ENCODE measurements around the gene G6PC1. TPM values are rescaled to one million over a fixed set of nuclear protein-coding genes. Genes with fewer than 3 reads are reported as not detected.
"Not testable (repeated sequence)": the region's sequence is repeated elsewhere in the genome, so short reads cannot be mapped to it uniquely, and the experiment has no call there.

G6PC1 gene
- total RNA-seq, 1 donor from 2014 or later, result not detected

GRCh38 chr17:42882166-42882565 lies 18.4 kb upstream of the G6PC1 start:
- peaks cover 11% of the 10 kb centered on the region for H3K27me3 Mint-ChIP-seq (ENCODE audit: insufficient read depth, low read depth)
- H3K9me3 Mint-ChIP-seq, result no peaks in the 10 kb centered on the region
- no peaks in the 10 kb centered on the region for H3K36me3 ChIP-seq

DNA sequence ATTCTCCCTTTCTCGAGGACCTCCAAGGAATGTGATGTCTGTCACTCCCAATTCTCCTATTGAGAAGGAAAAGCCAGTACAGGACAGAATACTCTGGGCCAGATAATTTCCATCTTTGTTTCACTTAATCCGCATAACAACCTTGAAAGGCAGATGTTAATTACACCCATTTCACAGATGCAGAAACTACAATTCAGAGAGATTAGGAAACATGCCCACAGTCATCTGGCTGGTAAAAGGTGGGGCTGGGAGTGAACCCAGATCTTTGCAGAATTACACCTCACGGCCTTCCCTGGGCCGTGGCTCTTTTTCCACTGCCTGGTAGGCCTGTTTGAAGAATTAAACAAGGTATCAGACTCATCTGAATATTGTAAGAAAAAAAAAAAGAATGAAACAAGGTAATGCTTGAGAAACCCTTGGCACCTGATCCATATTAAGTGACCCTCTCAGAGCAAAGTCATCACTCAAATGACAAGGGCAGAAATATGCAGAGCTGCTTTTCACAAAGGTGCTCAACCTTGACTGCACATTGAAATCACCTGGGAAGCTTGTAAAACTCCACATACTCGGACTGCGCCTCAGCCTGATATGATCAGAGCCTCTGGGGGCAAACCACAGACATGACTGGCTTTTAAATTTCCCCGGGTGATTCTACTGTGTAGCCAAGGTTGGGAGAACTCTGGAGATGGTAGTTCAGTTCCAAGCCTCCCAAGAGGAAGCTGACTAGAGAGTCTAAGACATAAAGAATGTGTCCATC lies 16.6 kb upstream of the G6PC1 start:
- Mint-ChIP-seq H3K27me3 (ENCODE audit: insufficient read depth, low read depth) (peaks cover 11% of the 10 kb centered on the region), H3K4me3 (no peak overlapping the region), H3K36me3 (no peaks in the 10 kb centered on the region), H3K4me1 (no peaks in the 10 kb centered on the region), H3K27ac (no peak overlapping the region), H3K9me3 (no peaks in the 10 kb centered on the region)
- Histone ChIP-seq H3K9ac (no peak overlapping the region), H4K20me1 (ENCODE audit: low read depth) (no peaks in the 10 kb centered on the region), H3F3A (ENCODE audit: low read depth) (no peaks in the 10 kb centered on the region), H3K9me3 (ENCODE audit: low read depth) (no peaks in the 10 kb centered on the region), H3K27ac (no peak overlapping the region), H3K27me3 (no peaks in the 10 kb centered on the region), H3K4me2 (no peak overlapping the region), H3K4me1 (no peaks in the 10 kb centered on the region), H2AFZ (replicated peaks) (no peak overlapping the region), H3K79me2 (ENCODE audit: low read depth) (no peaks in the 10 kb centered on the region), H3K4me3 (no peak overlapping the region), H3K36me3 (no peaks in the 10 kb centered on the region)
- TF ChIP-seq EZH2phosphoT487 (IDR thresholded peaks at IDR 0.05) (no peak), EZH2 (IDR thresholded peaks at IDR 0.05) (no peak)
- TF ChIP-seq, protein P1, sequence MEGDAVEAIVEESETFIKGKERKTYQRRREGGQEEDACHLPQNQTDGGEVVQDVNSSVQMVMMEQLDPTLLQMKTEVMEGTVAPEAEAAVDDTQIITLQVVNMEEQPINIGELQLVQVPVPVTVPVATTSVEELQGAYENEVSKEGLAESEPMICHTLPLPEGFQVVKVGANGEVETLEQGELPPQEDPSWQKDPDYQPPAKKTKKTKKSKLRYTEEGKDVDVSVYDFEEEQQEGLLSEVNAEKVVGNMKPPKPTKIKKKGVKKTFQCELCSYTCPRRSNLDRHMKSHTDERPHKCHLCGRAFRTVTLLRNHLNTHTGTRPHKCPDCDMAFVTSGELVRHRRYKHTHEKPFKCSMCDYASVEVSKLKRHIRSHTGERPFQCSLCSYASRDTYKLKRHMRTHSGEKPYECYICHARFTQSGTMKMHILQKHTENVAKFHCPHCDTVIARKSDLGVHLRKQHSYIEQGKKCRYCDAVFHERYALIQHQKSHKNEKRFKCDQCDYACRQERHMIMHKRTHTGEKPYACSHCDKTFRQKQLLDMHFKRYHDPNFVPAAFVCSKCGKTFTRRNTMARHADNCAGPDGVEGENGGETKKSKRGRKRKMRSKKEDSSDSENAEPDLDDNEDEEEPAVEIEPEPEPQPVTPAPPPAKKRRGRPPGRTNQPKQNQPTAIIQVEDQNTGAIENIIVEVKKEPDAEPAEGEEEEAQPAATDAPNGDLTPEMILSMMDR (IDR thresholded peaks at IDR 0.05), result no peak
- DNase-seq (ENCODE audit: low spot score), result no peak

More at GRCh38 chr17:42882166-42882565, 18.4 kb upstream of the G6PC1 start:
- no peaks in the 10 kb centered on the region for H3K79me2 ChIP-seq (ENCODE audit: low read depth)
- no peak overlapping the region for H3K27ac ChIP-seq
- no peaks in the 10 kb centered on the region for H3K4me1 ChIP-seq
- Mint-ChIP-seq H3K36me3 (no peaks in the 10 kb centered on the region), H3K27ac (no peak overlapping the region), H3K4me1 (peaks cover 8% of the 10 kb centered on the region), H3K4me3 (no peak overlapping the region)
- no peak overlapping the region for H3K4me3 ChIP-seq
- no peaks in the 10 kb centered on the region for H3F3A ChIP-seq (ENCODE audit: low read depth)
- no peak for DNase-seq (ENCODE audit: low spot score)
- H3K27me3 ChIP-seq, result peaks cover 18% of the 10 kb centered on the region
- H2AFZ ChIP-seq (replicated peaks), result no peak overlapping the region
- H4K20me1 ChIP-seq (ENCODE audit: low read depth), result no peaks in the 10 kb centered on the region
- H3K9me3 ChIP-seq (ENCODE audit: low read depth), result no peaks in the 10 kb centered on the region
- H3K9ac ChIP-seq, result no peak overlapping the region
- no peak overlapping the region for H3K4me2 ChIP-seq
- TF ChIP-seq EZH2phosphoT487 (IDR thresholded peaks at IDR 0.05) (no peak), EZH2 (IDR thresholded peaks at IDR 0.05) (no peak)
- TF ChIP-seq, protein P1 (IDR thresholded peaks at IDR 0.05), result no peak

GRCh38 chr17:42885806-42886205 lies 14.8 kb upstream of the G6PC1 start:
- not testable (repeated sequence) for H3K27me3 ChIP-seq; H3F3A ChIP-seq (ENCODE audit: low read depth); H3K36me3 Mint-ChIP-seq; H3K36me3 ChIP-seq; H3K9ac ChIP-seq; H2AFZ ChIP-seq (replicated peaks); H3K4me2 ChIP-seq; H3K4me3 ChIP-seq; H3K4me1 Mint-ChIP-seq; H3K27ac ChIP-seq; H3K4me1 ChIP-seq; H3K27ac Mint-ChIP-seq; H3K9me3 ChIP-seq (ENCODE audit: low read depth); DNase-seq (ENCODE audit: low spot score); H3K4me3 Mint-ChIP-seq; H4K20me1 ChIP-seq (ENCODE audit: low read depth); H3K9me3 Mint-ChIP-seq; H3K27me3 Mint-ChIP-seq (ENCODE audit: insufficient read depth, low read depth); H3K79me2 ChIP-seq (ENCODE audit: low read depth)
